BE2C (cell line): ENCODE measurements around the gene FARP1.

ENCODE experiments used
- DNase-seq: peaks from one replicate; pipeline ENCODE4 v3.0.0-alpha.2; 2020
- H3K27me3 ChIP-seq: fragments of 250-450 bp; sonication (Bioruptor Pico); 2 replicates; pipeline ENCODE4 v1.5.1; 2020; ENCODE audit warnings: mild to moderate bottlenecking
- H3K36me3 ChIP-seq: fragments of 250-450 bp; sonication (Bioruptor Pico); 2 replicates; pipeline ENCODE4 v1.5.1; 2020; ENCODE audit warnings: mild to moderate bottlenecking
- H3K4me1 ChIP-seq: fragments of 250-450 bp; sonication (Bioruptor Pico); 2 replicates; pipeline ENCODE4 v1.5.1; 2020
- H3K4me3 ChIP-seq: 2 replicates; pipeline ENCODE4 v1.5.1; 2011; ENCODE audit warnings: low read depth, low read length
- H3K9me3 ChIP-seq: fragments of 250-450 bp; sonication (Bioruptor Pico); 2 replicates; pipeline ENCODE4 v1.5.1; 2020
- TF ChIP-seq, protein P1 (sequence below): IDR thresholded peaks from 2 replicates; pipeline ENCODE4 v1.5.1; 2012; ENCODE audit warnings: mild to moderate bottlenecking, low read depth, low read length

FARP1 gene

DNA sequence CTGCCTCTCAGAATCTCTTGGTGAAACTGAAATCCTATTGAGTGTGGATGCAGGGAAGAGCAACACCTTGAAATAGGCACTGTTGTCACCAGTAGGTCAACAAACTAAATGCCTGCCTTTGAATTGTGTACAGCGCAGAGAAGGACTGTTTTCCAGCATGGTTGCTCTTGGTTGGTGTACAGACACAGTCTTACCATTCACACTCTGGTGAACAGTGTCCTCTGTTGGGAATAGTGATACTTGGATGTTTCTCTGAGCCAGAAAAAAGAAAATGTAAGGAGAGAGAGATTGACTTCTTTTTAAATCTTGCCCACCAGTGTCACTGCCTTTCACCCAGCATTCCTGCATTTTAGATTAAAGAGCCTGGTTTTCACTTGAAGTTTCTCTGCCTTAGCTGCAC is 254.3 kb downstream of the FARP1 start:
- H3K36me3 ChIP-seq: peaks cover 16% of the 10 kb centered on the region
- TF ChIP-seq, protein P1, sequence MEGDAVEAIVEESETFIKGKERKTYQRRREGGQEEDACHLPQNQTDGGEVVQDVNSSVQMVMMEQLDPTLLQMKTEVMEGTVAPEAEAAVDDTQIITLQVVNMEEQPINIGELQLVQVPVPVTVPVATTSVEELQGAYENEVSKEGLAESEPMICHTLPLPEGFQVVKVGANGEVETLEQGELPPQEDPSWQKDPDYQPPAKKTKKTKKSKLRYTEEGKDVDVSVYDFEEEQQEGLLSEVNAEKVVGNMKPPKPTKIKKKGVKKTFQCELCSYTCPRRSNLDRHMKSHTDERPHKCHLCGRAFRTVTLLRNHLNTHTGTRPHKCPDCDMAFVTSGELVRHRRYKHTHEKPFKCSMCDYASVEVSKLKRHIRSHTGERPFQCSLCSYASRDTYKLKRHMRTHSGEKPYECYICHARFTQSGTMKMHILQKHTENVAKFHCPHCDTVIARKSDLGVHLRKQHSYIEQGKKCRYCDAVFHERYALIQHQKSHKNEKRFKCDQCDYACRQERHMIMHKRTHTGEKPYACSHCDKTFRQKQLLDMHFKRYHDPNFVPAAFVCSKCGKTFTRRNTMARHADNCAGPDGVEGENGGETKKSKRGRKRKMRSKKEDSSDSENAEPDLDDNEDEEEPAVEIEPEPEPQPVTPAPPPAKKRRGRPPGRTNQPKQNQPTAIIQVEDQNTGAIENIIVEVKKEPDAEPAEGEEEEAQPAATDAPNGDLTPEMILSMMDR: peak; percentile 47
- no peak overlapping the region for H3K4me3 ChIP-seq
- H3K4me1 ChIP-seq: no peaks in the 10 kb centered on the region
- no peaks in the 10 kb centered on the region for H3K27me3 ChIP-seq
- no peaks in the 10 kb centered on the region for H3K9me3 ChIP-seq
- no peak for DNase-seq

- TF ChIP-seq, protein P1: no peak
- no peak overlapping the region for H3K4me3 ChIP-seq
- H3K27me3 ChIP-seq: no peaks in the 10 kb centered on the region
- no peaks in the 10 kb centered on the region for H3K9me3 ChIP-seq
- H3K36me3 ChIP-seq: peaks cover 16% of the 10 kb centered on the region
- DNase-seq: no peak
- no peaks in the 10 kb centered on the region for H3K4me1 ChIP-seq
Measured at GRCh38 chr13:98397861-98398260, 255.0 kb downstream of the FARP1 start.

- no peak for DNase-seq
- Histone ChIP-seq H3K4me3 (no peak overlapping the region), H3K36me3 (peaks cover 16% of the 10 kb centered on the region), H3K9me3 (no peaks in the 10 kb centered on the region), H3K27me3 (no peaks in the 10 kb centered on the region), H3K4me1 (no peaks in the 10 kb centered on the region)
- TF ChIP-seq, protein P1: no peak
Measured at GRCh38 chr13:98398581-98398980, 255.7 kb downstream of the FARP1 start.

DNA sequence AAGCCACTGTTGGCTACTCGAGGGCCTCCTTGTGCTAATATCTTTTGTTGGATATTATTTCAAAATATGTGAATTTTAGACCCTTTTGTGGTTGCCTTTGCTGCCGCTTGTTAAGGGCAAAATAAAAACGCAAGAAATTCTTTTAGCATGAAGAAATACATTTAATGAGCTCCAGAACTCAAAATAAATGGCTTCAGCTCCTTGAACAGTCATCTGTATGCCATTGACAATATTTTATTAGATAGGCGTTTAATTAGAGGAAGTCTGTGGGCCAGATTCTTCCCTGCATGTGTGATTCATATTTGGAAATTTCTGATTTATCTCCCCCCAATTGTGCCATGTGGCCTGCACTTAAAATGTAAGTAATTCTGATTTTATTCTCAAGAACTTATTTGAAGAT is 256.9 kb downstream of the FARP1 start:
- no peaks in the 10 kb centered on the region for H3K9me3 ChIP-seq
- DNase-seq: no peak
- H3K27me3 ChIP-seq: no peaks in the 10 kb centered on the region
- H3K4me3 ChIP-seq: no peak overlapping the region
- H3K36me3 ChIP-seq: peaks cover 13% of the 10 kb centered on the region
- no peaks in the 10 kb centered on the region for H3K4me1 ChIP-seq
- TF ChIP-seq, protein P1: no peak

DNA sequence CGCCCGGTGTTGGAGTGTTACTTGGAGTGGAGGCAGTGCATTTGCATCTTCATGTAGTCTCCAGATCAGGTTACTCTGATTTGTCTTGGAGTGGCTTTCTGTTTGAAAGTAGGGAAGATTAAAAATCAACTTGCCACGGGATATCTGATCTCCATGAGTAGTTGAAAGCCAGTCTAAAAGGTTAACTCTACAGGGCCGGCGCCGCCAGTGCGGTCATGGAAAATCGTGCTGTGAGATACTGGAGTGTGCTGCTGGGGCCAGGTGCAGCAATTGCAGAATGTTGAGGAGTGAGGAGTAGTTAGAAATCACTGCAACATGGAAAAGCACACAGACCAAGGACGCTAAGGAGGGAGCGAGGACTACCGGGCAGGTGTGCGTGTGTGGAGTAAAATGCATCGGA is 259.0 kb downstream of the FARP1 start:
- Histone ChIP-seq H3K4me3 (no peak overlapping the region), H3K36me3 (no peaks in the 10 kb centered on the region), H3K27me3 (no peaks in the 10 kb centered on the region), H3K4me1 (no peaks in the 10 kb centered on the region), H3K9me3 (no peaks in the 10 kb centered on the region)
- DNase-seq: no peak
- TF ChIP-seq, protein P1: no peak

- no peaks in the 10 kb centered on the region for H3K27me3 ChIP-seq
- H3K4me3 ChIP-seq: no peak overlapping the region
- no peaks in the 10 kb centered on the region for H3K9me3 ChIP-seq
- H3K36me3 ChIP-seq: no peaks in the 10 kb centered on the region
- H3K4me1 ChIP-seq: no peaks in the 10 kb centered on the region
- TF ChIP-seq, protein P1: no peak
- no peak for DNase-seq
Measured at GRCh38 chr13:98403076-98403475, 260.2 kb downstream of the FARP1 start.
